C4-2B (cell line): Measurements from ENCODE around the gene PTPRM.

Experiments used
- H3K27ac ChIP-seq: fragments of 450-650 bp; 2 replicates; pipeline ENCODE4 v1.5.1; 2017
- CTCF ChIP-seq: fragments of 450-650 bp; conservative IDR thresholded peaks from 2 replicates; pipeline ENCODE4 v1.5.1; 2017; ENCODE audit warnings: mild to moderate bottlenecking
- ZFX ChIP-seq: fragments of 450-650 bp; IDR thresholded peaks from 2 replicates; pipeline ENCODE4 v1.6.1; 2017

The PTPRM gene

GRCh38 chr18:8413751-8414150 is 846.6 kb downstream of the PTPRM start:
- H3K27ac ChIP-seq = no peak overlapping the region
- TF ChIP-seq ZFX = no peak
- no peak for TF ChIP-seq CTCF

- H3K27ac ChIP-seq = no peak overlapping the region
- TF ChIP-seq CTCF = no peak
- no peak for TF ChIP-seq ZFX
Measured at GRCh38 chr18:8416212-8417019, 849.3 kb downstream of the PTPRM start.

GRCh38 chr18:8422391-8422790 is 855.3 kb downstream of the PTPRM start:
- H3K27ac ChIP-seq = no peak overlapping the region
- TF ChIP-seq ZFX (no peak), CTCF (no peak)

GRCh38 chr18:8423051-8423557 is 856.0 kb downstream of the PTPRM start:
- TF ChIP-seq ZFX (no peak), CTCF (no peak)
- H3K27ac ChIP-seq = no peak overlapping the region

- TF ChIP-seq CTCF = no peak
- TF ChIP-seq ZFX = no peak
- H3K27ac ChIP-seq = no peak overlapping the region
Measured at GRCh38 chr18:8424481-8424880, 857.4 kb downstream of the PTPRM start.

GRCh38 chr18:8424917-8425725 is 858.0 kb downstream of the PTPRM start:
- TF ChIP-seq CTCF = no peak
- TF ChIP-seq ZFX = no peak
- no peak overlapping the region for H3K27ac ChIP-seq

GRCh38 chr18:8426401-8426800 is 859.3 kb downstream of the PTPRM start:
- TF ChIP-seq ZFX (no peak), CTCF (no peak; the same call in 1 of the 2 replicates)
- H3K27ac ChIP-seq = no peak overlapping the region
